ENCODE results near the gene RPTN. TPM values are rescaled to one million over a fixed set of nuclear protein-coding genes. Genes with fewer than 3 reads are reported as not detected.

RPTN gene
- polyA plus RNA-seq, 1 of the 3 experiments (the other 2 are of a cell fraction) = not detected

DNA sequence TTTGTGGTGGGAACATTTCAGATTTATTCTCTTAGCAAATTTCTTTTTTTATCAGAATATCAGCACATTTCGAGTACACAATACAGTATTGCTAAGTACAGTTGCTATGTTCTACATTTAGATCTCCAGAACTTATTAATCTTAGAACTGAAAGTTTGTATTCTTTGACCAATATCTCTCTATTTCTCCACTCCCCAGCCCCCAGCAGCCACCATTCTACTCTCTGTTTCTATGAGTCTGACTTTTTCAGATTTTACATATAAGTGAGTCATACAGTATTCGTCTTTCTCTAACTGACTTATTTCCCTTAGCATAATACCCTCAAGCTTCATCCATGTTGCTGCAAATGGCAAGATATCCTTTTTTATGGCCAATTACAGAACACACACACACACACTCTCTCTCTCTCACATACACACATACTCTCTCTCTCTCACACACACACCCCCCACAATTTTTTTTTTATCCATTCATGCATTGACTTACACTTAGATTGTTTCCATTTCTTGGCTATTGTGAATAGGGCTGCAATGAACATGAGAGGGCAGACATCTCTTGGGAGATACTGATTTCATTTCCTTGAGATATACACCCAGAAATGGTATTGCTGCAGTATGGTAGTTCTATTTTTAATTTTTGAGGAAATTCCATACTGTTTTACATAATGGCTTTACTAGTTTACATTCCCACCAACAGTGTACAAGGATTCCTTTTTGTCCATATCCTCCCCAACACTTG is 15.7 kb downstream of the RPTN start (continued):
- TF ChIP-seq, protein P1, sequence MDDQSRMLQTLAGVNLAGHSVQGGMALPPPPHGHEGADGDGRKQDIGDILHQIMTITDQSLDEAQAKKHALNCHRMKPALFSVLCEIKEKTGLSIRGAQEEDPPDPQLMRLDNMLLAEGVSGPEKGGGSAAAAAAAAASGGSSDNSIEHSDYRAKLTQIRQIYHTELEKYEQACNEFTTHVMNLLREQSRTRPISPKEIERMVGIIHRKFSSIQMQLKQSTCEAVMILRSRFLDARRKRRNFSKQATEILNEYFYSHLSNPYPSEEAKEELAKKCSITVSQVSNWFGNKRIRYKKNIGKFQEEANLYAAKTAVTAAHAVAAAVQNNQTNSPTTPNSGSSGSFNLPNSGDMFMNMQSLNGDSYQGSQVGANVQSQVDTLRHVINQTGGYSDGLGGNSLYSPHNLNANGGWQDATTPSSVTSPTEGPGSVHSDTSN (IDR thresholded peaks at IDR 0.05) = no peak
- TF ChIP-seq, protein P2, sequence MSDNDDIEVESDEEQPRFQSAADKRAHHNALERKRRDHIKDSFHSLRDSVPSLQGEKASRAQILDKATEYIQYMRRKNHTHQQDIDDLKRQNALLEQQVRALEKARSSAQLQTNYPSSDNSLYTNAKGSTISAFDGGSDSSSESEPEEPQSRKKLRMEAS (IDR thresholded peaks at IDR 0.05; ENCODE audit: low read depth) = no peak
- TF ChIP-seq FOSL2 (IDR thresholded peaks at IDR 0.05; ENCODE audit: borderline replicate concordance, low read depth) (no peak), MEF2A (IDR thresholded peaks at IDR 0.05; ENCODE audit: borderline replicate concordance, low read depth) (no peak)

DNA sequence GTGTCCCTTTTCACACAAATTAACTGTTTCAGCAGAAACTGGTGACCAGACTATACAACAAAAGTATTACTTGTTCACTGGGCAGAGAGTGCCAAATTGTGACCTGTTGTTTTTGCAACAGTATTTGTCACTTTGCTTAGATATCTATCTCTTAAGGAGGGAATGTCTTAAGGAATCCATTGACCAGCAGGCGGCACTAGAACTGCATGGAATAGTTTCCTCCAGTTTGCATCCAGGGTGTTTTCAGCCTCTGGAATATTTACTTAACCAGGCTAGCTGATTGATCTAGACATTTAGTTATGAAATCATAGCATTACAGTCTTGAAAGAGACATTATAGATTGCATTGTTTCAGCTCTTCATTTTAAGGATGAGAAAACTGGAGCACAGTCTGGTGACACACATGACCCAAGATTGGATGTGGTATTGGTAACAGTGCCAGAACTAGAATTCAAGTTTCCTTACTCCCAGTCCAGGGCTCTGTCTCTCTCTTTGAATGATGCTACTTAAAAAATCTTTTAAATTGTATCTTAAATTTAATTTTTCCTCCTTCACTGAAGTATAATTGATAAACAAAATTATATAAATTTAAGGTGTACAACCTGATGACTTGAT is 16.9 kb downstream of the RPTN start:
- CTCF ChIA-PET = interaction anchor here (0.8 to 1.4 kb wide), 3 partner anchors 43 to 59 kb away, joined by 3 to 4 read pairs (median 3); no protein-coding TSS in a partner anchor
- H3K9me3 ChIP-seq = no peaks in the 10 kb centered on the region
- H3K9me2 ChIP-seq = no peaks in the 10 kb centered on the region
- no peaks in the 10 kb centered on the region for H3K79me2 ChIP-seq (ENCODE audit: insufficient read depth)
- no peaks in the 10 kb centered on the region for H3K27me3 ChIP-seq (ENCODE audit: insufficient read depth)
- TF ChIP-seq RAD21 (IDR thresholded peaks at IDR 0.05; ENCODE audit: low read length) (peak; percentile 77), TAF1 (IDR thresholded peaks at IDR 0.05; ENCODE audit: borderline replicate concordance, low read depth, low read length) (no peak), CHD2 (IDR thresholded peaks at IDR 0.05; ENCODE audit: low read length, partially characterized antibody) (no peak), JUND (IDR thresholded peaks at IDR 0.05) (no peak), YY1 (IDR thresholded peaks at IDR 0.05; ENCODE audit: low read depth) (no peak), TCF12 (IDR thresholded peaks at IDR 0.05) (peak; percentile 81), SMC3 (IDR thresholded peaks at IDR 0.05; ENCODE audit: low read depth, low read length) (peak; percentile 87), NRF1 (IDR thresholded peaks at IDR 0.05; ENCODE audit: low read depth, low read length) (0 out of 2 replicates have a peak, but pooled peaks have one; percentile 6)
- TF ChIP-seq, protein P3, sequence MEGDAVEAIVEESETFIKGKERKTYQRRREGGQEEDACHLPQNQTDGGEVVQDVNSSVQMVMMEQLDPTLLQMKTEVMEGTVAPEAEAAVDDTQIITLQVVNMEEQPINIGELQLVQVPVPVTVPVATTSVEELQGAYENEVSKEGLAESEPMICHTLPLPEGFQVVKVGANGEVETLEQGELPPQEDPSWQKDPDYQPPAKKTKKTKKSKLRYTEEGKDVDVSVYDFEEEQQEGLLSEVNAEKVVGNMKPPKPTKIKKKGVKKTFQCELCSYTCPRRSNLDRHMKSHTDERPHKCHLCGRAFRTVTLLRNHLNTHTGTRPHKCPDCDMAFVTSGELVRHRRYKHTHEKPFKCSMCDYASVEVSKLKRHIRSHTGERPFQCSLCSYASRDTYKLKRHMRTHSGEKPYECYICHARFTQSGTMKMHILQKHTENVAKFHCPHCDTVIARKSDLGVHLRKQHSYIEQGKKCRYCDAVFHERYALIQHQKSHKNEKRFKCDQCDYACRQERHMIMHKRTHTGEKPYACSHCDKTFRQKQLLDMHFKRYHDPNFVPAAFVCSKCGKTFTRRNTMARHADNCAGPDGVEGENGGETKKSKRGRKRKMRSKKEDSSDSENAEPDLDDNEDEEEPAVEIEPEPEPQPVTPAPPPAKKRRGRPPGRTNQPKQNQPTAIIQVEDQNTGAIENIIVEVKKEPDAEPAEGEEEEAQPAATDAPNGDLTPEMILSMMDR (IDR thresholded peaks at IDR 0.05) = peak; percentile 92
- TF ChIP-seq, protein P1 (IDR thresholded peaks at IDR 0.05) = peak; percentile 49
- no peaks in the 10 kb centered on the region for H4K20me1 ChIP-seq (ENCODE audit: insufficient read depth)
- peak overlapping the region in 1 of 2 experiments; percentile 14; a peak in 1 of 4 replicates for H3K4me3 ChIP-seq (ENCODE audit: low read depth in 2 of 2, low read length in 1 of 2)
- H3K27ac ChIP-seq (ENCODE audit: low read depth in 2 of 2, low read length in 1 of 2) = no peak overlapping the region
- no peak overlapping the region for H3K4me2 ChIP-seq
- H3K36me3 ChIP-seq (replicated peaks in 1 of 2; ENCODE audit: control insufficient read depth in 1 of 2, insufficient read depth in 2 of 2, low read length in 1 of 2) = no peaks in the 10 kb centered on the region
- 0% methylated on average over 1 of the region's 1 CpG for WGBS (ENCODE audit: low lambda C conversion rate)
- H2AFZ ChIP-seq (ENCODE audit: low read depth) = no peak overlapping the region
- POLR2A ChIA-PET = no interaction called here
- H3K9ac ChIP-seq = no peak overlapping the region
- peak; percentile 9 for DNase-seq
- H3F3A ChIP-seq (replicated peaks; ENCODE audit: insufficient read depth) = no peaks in the 10 kb centered on the region
- peaks cover 0 to 9% of the 10 kb centered on the region in 2 experiments; a peak in 1 of 4 replicates for H3K4me1 ChIP-seq (ENCODE audit: control insufficient read depth in 1 of 2, insufficient read depth in 2 of 2, low read depth in 1 of 2, low read length in 1 of 2)

All from SK-N-SH (cell line).